OCI-LY3 (cell line): ENCODE measurements around the gene CDH4.

Experiments
- H2AFZ ChIP-seq: fragments of 200-600, 300-600 bp; shearing (Covaris generic); 2 replicates; pipeline ENCODE4 v1.6.0; 2014; ENCODE audit warnings: antibody characterized with exemption, low read depth, low read length
- H3K27ac ChIP-seq: fragments of 200-600, 300-600 bp; sonication (generic); 2 replicates; pipeline ENCODE4 v1.5.1; 2014; ENCODE audit warnings: mild to moderate bottlenecking, low read length, moderate library complexity, mixed read lengths
- H3K27me3 ChIP-seq: fragments of 200-600, 300-600 bp; sonication (generic); 2 replicates; pipeline ENCODE4 v1.6.1; 2014; ENCODE audit warnings: low read depth, low read length, mixed read lengths
- H3K36me3 ChIP-seq: fragments of 200-600, 300-600 bp; sonication (generic); replicated peaks from 2 replicates; pipeline ENCODE3; 2014; ENCODE audit warnings: low read depth, low read length, mixed read lengths
- H3K4me1 ChIP-seq: fragments of 300-600, 200-600 bp; sonication (generic); 2 replicates; pipeline ENCODE4 v1.6.1; 2014; ENCODE audit warnings: low read length, mixed read lengths
- H3K4me2 ChIP-seq: fragments of 200-600, 300-600 bp; sonication (generic); 2 replicates; pipeline ENCODE4 v1.6.1; 2014; ENCODE audit warnings: low read length, mixed read lengths
- H3K4me3 ChIP-seq: fragments of 300-600, 200-600 bp; sonication (generic); 2 replicates; pipeline ENCODE4 v1.5.1; 2014; ENCODE audit warnings: antibody characterized with exemption, mild to moderate bottlenecking, low read length, moderate library complexity
- H3K79me2 ChIP-seq: fragments of 300-600, 200-600 bp; shearing (Covaris generic); 2 replicates; pipeline ENCODE4 v1.6.1; 2014; ENCODE audit warnings: mild to moderate bottlenecking, low read length, mixed read lengths
- H3K9ac ChIP-seq: fragments of 300-600, 200-600 bp; shearing (Covaris generic); 2 replicates; pipeline ENCODE4 v1.6.0; 2014; ENCODE audit warnings: mild to moderate bottlenecking, low read length, moderate library complexity
- H3K9me3 ChIP-seq: fragments of 200-600, 300-600 bp; shearing (Covaris generic); 2 replicates; pipeline ENCODE4 v1.6.1; 2014; ENCODE audit warnings: low read length, mixed read lengths; ENCODE audit not compliant: insufficient read depth
- H4K20me1 ChIP-seq: fragments of 200-600, 300-600 bp; sonication (generic); 2 replicates; pipeline ENCODE4 v1.6.1; 2016; ENCODE audit warnings: low read length, mixed read lengths; ENCODE audit not compliant: insufficient read depth
- CTCF ChIP-seq: fragments of 200-600, 300-600 bp; sonication (generic); IDR thresholded peaks from 2 replicates; pipeline ENCODE4 v1.5.1; 2014; ENCODE audit warnings: antibody characterized with exemption, low read length, low read depth
- EZH2phosphoT487 ChIP-seq: fragments of 200-600 bp; shearing (Covaris generic); IDR thresholded peaks from 2 replicates; pipeline ENCODE4 v1.6.1; 2018; ENCODE audit warnings: antibody characterized with exemption, mixed run types, low read depth

CDH4 gene

GRCh38 chr20:61482056-61482887, 230.2 kb downstream of the CDH4 start:
- no peaks in the 10 kb centered on the region for H3K27me3 ChIP-seq
- no peak overlapping the region for H3K4me2 ChIP-seq
- TF ChIP-seq EZH2phosphoT487 (no peak), CTCF (no peak)
- H3K9me3 ChIP-seq = no peaks in the 10 kb centered on the region
- H3K9ac ChIP-seq = no peak overlapping the region
- H3K27ac ChIP-seq = no peak overlapping the region
- no peak overlapping the region for H2AFZ ChIP-seq
- H3K4me3 ChIP-seq = no peak overlapping the region
- no peaks in the 10 kb centered on the region for H3K4me1 ChIP-seq
- no peaks in the 10 kb centered on the region for H4K20me1 ChIP-seq
- H3K36me3 ChIP-seq = no peaks in the 10 kb centered on the region
- H3K79me2 ChIP-seq = no peaks in the 10 kb centered on the region

GRCh38 chr20:61482901-61483300, 230.8 kb downstream of the CDH4 start:
- H3K4me2 ChIP-seq = no peak overlapping the region
- no peak overlapping the region for H2AFZ ChIP-seq
- H3K27me3 ChIP-seq = no peaks in the 10 kb centered on the region
- no peaks in the 10 kb centered on the region for H3K36me3 ChIP-seq
- H3K9ac ChIP-seq = no peak overlapping the region
- H4K20me1 ChIP-seq = no peaks in the 10 kb centered on the region
- H3K4me3 ChIP-seq = no peak overlapping the region
- H3K79me2 ChIP-seq = no peaks in the 10 kb centered on the region
- no peak for TF ChIP-seq CTCF
- no peak for TF ChIP-seq EZH2phosphoT487
- no peak overlapping the region for H3K27ac ChIP-seq
- H3K4me1 ChIP-seq = no peaks in the 10 kb centered on the region
- H3K9me3 ChIP-seq = no peaks in the 10 kb centered on the region

- no peaks in the 10 kb centered on the region for H3K4me1 ChIP-seq
- no peak overlapping the region for H2AFZ ChIP-seq
- H3K4me3 ChIP-seq = no peak overlapping the region
- H3K9me3 ChIP-seq = no peaks in the 10 kb centered on the region
- no peak overlapping the region for H3K9ac ChIP-seq
- no peaks in the 10 kb centered on the region for H4K20me1 ChIP-seq
- TF ChIP-seq EZH2phosphoT487 = no peak
- H3K27me3 ChIP-seq = no peaks in the 10 kb centered on the region
- no peaks in the 10 kb centered on the region for H3K79me2 ChIP-seq
- no peak overlapping the region for H3K27ac ChIP-seq
- H3K36me3 ChIP-seq = no peaks in the 10 kb centered on the region
- H3K4me2 ChIP-seq = no peak overlapping the region
Observed at GRCh38 chr20:61483336-61484067, 231.4 kb downstream of the CDH4 start.

GRCh38 chr20:61486198-61486597, 234.1 kb downstream of the CDH4 start:
- H3K36me3 ChIP-seq = no peaks in the 10 kb centered on the region
- H4K20me1 ChIP-seq = no peaks in the 10 kb centered on the region
- H3K4me2 ChIP-seq = no peak overlapping the region
- H2AFZ ChIP-seq = no peak overlapping the region
- no peaks in the 10 kb centered on the region for H3K4me1 ChIP-seq
- no peak overlapping the region for H3K9ac ChIP-seq
- H3K27ac ChIP-seq = no peak overlapping the region
- TF ChIP-seq CTCF (no peak), EZH2phosphoT487 (no peak)
- H3K27me3 ChIP-seq = no peaks in the 10 kb centered on the region
- H3K9me3 ChIP-seq = no peaks in the 10 kb centered on the region
- no peaks in the 10 kb centered on the region for H3K79me2 ChIP-seq
- no peak overlapping the region for H3K4me3 ChIP-seq
